Activated naive CD4-positive, alpha-beta T cell treated with anti-CD3 and anti-CD28 coated beads, Interleukin-2, amount 50 U/mL, for 24 hours (primary cell): ENCODE measurements around the gene COPS7B.

Source experiments
- H3K27ac Mint-ChIP-seq: one replicate; pipeline ENCODE4 v1.8.0; 2021; ENCODE audit warnings: mild to moderate bottlenecking, mixed read lengths
- H3K27me3 Mint-ChIP-seq: one replicate; pipeline ENCODE4 v1.8.0; 2021; ENCODE audit warnings: mixed read lengths
- H3K36me3 Mint-ChIP-seq: one replicate; pipeline ENCODE4 v1.8.0; 2021; ENCODE audit warnings: mixed read lengths
- H3K4me1 Mint-ChIP-seq: one replicate; pipeline ENCODE4 v1.8.0; 2021; ENCODE audit warnings: mixed read lengths
- H3K4me3 Mint-ChIP-seq: one replicate; pipeline ENCODE4 v1.8.0; 2021; ENCODE audit warnings: mild to moderate bottlenecking, mixed read lengths
- H3K9me3 Mint-ChIP-seq: one replicate; pipeline ENCODE4 v1.8.0; 2021; ENCODE audit warnings: mixed read lengths

Gene COPS7B

GRCh38 chr2:231816327-231817026 is 30.2 kb downstream of the COPS7B start:
- peaks cover 5% of the 10 kb centered on the region for H3K9me3 Mint-ChIP-seq
- peaks cover 3% of the 10 kb centered on the region for H3K27me3 Mint-ChIP-seq
- peaks cover 15% of the 10 kb centered on the region for H3K36me3 Mint-ChIP-seq
- no peak overlapping the region for H3K27ac Mint-ChIP-seq
- no peak overlapping the region for H3K4me3 Mint-ChIP-seq
- H3K4me1 Mint-ChIP-seq = no peaks in the 10 kb centered on the region

GRCh38 chr2:231819447-231820042 is 33.3 kb downstream of the COPS7B start:
- Mint-ChIP-seq H3K27me3 (peaks cover 4% of the 10 kb centered on the region), H3K4me1 (no peaks in the 10 kb centered on the region), H3K27ac (no peak overlapping the region)

GRCh38 chr2:231820786-231821303 is 34.6 kb downstream of the COPS7B start:
- no peaks in the 10 kb centered on the region for H3K4me1 Mint-ChIP-seq
- H3K27ac Mint-ChIP-seq = no peak overlapping the region

More at GRCh38 chr2:231819447-231820042, 33.3 kb downstream of the COPS7B start:
- H3K9me3 Mint-ChIP-seq = peaks cover 5% of the 10 kb centered on the region
- H3K36me3 Mint-ChIP-seq = peaks cover 10% of the 10 kb centered on the region
- H3K4me3 Mint-ChIP-seq = no peak overlapping the region

GRCh38 chr2:231821908-231822307 is 35.7 kb downstream of the COPS7B start:
- H3K27ac Mint-ChIP-seq = no peak overlapping the region
- H3K27me3 Mint-ChIP-seq = peaks cover 6% of the 10 kb centered on the region
- H3K4me3 Mint-ChIP-seq = no peak overlapping the region
- no peaks in the 10 kb centered on the region for H3K4me1 Mint-ChIP-seq
- no peaks in the 10 kb centered on the region for H3K36me3 Mint-ChIP-seq
- H3K9me3 Mint-ChIP-seq = no peaks in the 10 kb centered on the region

More at GRCh38 chr2:231820786-231821303, 34.6 kb downstream of the COPS7B start:
- Mint-ChIP-seq H3K4me3 (no peak overlapping the region), H3K27me3 (peaks cover 6% of the 10 kb centered on the region), H3K36me3 (peaks cover 5% of the 10 kb centered on the region), H3K9me3 (no peaks in the 10 kb centered on the region)

- no peak overlapping the region for H3K4me3 Mint-ChIP-seq
- H3K27ac Mint-ChIP-seq = no peak overlapping the region
- H3K9me3 Mint-ChIP-seq = no peaks in the 10 kb centered on the region
- no peaks in the 10 kb centered on the region for H3K36me3 Mint-ChIP-seq
- H3K27me3 Mint-ChIP-seq = peaks cover 2% of the 10 kb centered on the region
- peaks cover 5% of the 10 kb centered on the region for H3K4me1 Mint-ChIP-seq
Observed at GRCh38 chr2:231853105-231853504, 66.9 kb downstream of the COPS7B start.

GRCh38 chr2:231854616-231855125 is 68.4 kb downstream of the COPS7B start:
- H3K4me1 Mint-ChIP-seq = peaks cover 5% of the 10 kb centered on the region
- no peaks in the 10 kb centered on the region for H3K36me3 Mint-ChIP-seq
- no peak overlapping the region for H3K4me3 Mint-ChIP-seq
- H3K9me3 Mint-ChIP-seq = no peaks in the 10 kb centered on the region
- H3K27ac Mint-ChIP-seq = no peak overlapping the region
- H3K27me3 Mint-ChIP-seq = peaks cover 2% of the 10 kb centered on the region

GRCh38 chr2:231856959-231857358 is 70.7 kb downstream of the COPS7B start:
- peaks cover 5% of the 10 kb centered on the region for H3K4me1 Mint-ChIP-seq
- no peaks in the 10 kb centered on the region for H3K36me3 Mint-ChIP-seq
- H3K9me3 Mint-ChIP-seq = no peaks in the 10 kb centered on the region

More at GRCh38 chr2:231856959-231857358, 70.7 kb downstream of the COPS7B start:
- no peak overlapping the region for H3K4me3 Mint-ChIP-seq
- H3K27ac Mint-ChIP-seq = no peak overlapping the region
- no peaks in the 10 kb centered on the region for H3K27me3 Mint-ChIP-seq
